Stimulated activated naive CD4-positive, alpha-beta T cell (primary cell): ENCODE data around the gene GRAP.

ENCODE experiments used
- DNase-seq, 6 experiments: peaks; one replicate each; lab custom pipeline; 2025; lab: John Stamatoyannopoulos, UW

The GRAP gene

GRCh38 chr17:18984273-18985114, 62.3 kb downstream of the GRAP start:
- no peak for DNase-seq

- no peak for DNase-seq
These were observed 64.9 kb downstream of the GRAP start for GRCh38 chr17:18981642-18982424.

GRCh38 chr17:18981335-18981641, 65.5 kb downstream of the GRAP start:
- no peak for DNase-seq

GRCh38 chr17:18980682-18981334, 65.9 kb downstream of the GRAP start:
- no peak for DNase-seq

- no peak for DNase-seq
These were observed 68.1 kb downstream of the GRAP start for GRCh38 chr17:18978655-18979054.

GRCh38 chr17:18978050-18978449, 68.7 kb downstream of the GRAP start:
- DNase-seq: no peak

- no peak for DNase-seq
These were observed 69.1 kb downstream of the GRAP start for GRCh38 chr17:18977646-18978045.

- DNase-seq: no peak
These were observed 69.7 kb downstream of the GRAP start for GRCh38 chr17:18977021-18977420.

- DNase-seq: no peak
These were observed 70.6 kb downstream of the GRAP start for GRCh38 chr17:18976201-18976600.

- DNase-seq: no peak
These were observed 71.2 kb downstream of the GRAP start for GRCh38 chr17:18975597-18975996.

- no peak for DNase-seq
These were observed 72.2 kb downstream of the GRAP start for GRCh38 chr17:18974407-18975149.

- no peak for DNase-seq
These were observed 75.0 kb downstream of the GRAP start for GRCh38 chr17:18971801-18972200.
